Measurements from ENCODE around the gene DIO2.
A peak's percentile ranks its signal among the peaks of the same experiment; 100 is the strongest.

The DIO2 gene
- 0 to 3.3 (median 0) reads per million in 17 experiments for total RNA-seq

DNA sequence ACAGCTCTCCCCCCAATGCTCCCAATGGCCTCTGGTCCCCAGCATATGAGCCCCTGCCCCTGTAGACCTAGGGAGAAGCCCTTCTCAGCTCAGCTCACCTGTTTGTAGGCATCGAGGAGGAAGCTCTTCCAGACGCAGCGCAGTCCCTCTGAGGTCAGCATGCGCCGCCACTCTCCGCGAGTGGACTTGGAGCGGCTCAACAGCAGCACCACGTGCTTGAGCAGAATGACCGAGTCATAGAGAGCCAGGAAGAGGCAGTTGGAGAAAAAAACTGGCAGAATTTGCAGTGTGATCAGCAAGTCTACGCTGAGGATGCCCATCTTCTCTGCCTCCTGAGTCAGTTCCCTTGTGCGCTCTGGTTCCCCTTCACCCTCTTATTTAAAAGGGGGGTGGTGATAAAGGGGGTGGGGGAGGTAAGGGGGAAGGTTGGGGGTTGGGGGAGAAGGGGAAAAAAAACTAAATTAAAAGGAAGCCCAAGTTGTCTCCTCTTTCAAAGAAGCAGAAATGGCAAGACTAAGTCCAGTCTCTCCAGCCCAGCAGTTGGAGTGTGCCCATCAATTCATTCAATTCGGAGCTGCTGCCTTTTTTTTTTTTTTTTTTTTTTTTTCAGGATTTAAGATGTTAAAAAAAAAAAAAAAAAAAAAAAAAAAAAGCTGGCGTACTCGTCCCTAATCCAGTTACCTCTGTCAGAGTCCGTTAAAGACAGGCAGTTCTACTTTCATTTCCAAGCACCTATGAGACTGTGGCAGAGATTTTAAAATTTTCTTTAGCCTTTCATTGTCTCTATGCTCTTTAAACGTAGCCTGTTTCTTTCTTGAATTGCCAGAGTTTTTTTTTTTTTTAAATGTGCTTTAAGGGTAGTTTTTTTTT is at the start of gene DIO2:
TSS of gene DIO2 (minus strand) at position 352 of the 870 bp plus-strand sequence. CDS start at position 320, 32 bp downstream.
- no peak for DNase-seq

- no peak for DNase-seq
Measured at GRCh38 chr14:80260645-80261044, 49.3 kb upstream of the DIO2 start.

DNA sequence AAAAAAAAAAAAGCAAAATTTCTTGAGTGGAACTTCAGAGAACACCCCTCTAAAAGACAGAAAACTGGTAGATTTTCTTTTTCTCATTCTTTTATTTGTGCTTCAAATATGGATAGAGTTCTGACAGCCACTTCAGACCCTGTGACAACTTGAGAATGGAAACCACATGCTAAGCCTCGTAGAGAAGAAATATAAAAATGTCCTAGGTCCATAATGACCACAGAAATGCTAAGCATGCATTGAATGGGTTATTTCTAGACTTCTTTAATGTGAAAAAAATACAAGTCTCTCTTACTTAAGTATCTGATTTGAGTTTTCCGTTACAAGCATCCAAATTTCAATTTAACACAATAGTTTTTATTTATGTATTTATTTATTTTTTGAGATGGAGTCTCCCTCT is 28.3 kb upstream of the DIO2 start:
- DNase-seq: no peak

DNA sequence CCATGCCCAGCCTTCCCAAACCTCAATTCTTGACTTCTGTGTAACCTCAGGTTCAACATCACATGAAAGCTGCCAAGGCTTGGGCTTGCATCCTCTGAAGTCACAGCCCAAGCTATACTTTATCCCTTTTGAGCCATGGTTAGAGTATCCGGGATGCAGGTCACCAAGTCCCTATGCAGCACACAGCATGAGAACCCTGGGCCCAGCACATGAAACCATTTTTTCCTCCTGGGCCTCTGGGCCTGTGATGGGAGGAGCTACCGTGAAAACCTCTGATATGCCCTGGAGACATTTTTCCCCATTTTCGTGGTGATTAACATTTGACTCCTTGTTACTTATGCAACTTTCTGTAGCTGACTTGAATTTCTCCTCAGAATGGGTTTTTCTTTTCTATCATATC is 25.8 kb upstream of the DIO2 start:
- DNase-seq: no peak

DNA sequence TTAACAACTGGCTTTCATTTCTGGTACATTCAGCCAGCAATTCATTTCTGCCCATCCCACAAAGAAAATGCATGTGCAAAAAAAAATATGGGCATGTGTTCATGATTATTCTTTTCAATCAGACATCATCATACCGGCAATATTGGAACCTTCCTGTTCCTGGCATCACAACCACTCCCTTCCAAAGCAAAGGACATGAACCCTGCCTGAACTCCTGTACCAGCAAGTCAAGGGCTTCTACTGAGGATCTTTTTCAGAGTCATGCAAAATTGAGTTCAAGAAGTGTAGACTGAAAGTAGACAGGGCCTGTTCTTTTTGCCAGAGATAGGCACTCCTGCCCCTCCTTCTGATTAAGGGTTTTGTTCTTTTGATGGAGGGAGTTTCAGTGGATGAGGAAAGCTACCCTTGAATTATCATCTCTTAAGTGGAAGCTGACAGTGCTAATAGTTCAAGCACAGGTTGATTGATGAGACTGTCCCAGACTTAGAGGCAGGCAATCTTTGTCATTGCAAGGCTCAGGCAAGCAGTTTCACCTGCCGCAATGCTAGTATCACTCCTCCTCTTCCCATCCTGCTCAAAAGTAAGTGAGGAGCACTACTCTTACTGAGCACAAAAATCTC is 22.3 kb upstream of the DIO2 start:
- DNase-seq: no peak

DNA sequence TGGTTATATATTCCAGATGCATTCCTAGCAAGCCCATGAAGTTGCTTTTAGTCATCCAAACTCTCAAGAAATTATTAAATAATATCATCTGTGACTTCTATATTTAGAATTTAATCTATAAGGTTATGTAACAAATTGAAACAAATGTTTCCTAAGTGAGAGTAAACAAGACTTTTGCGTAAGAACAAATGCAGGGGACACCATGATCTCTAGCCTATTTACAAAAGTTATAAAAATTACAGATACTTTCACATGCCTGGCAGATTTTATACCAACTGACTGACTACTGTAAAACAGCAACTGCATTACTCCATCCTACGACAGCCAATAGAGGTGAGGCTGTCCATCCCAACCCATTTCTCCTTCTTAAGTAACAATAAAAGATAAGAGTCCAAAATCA is 20.4 kb upstream of the DIO2 start:
- no peak for DNase-seq

GRCh38 chr14:80223696-80224465 is 12.6 kb upstream of the DIO2 start:
- DNase-seq: no peak

DNA sequence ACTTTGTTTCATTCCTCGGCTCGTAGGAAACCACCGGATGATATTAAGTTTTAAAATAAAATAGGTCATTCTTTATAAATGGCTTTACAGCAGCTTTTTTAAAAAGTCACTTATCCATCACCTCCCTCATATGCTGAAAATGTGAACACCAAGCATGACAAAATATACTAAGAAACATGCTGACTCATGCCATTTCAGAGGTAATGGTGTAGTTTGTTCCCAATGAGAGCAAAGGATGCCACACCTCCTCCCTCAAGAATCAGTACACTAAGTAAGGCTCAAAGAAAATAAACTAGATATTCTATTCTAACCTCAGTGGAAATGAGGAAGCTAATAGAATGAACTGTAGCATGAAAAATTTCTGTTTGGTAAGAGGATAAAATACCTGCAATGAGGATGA is 5.5 kb upstream of the DIO2 start:
- DNase-seq: no peak

GRCh38 chr14:80215756-80216581 is 4.7 kb upstream of the DIO2 start:
- DNase-seq: no peak

DNA sequence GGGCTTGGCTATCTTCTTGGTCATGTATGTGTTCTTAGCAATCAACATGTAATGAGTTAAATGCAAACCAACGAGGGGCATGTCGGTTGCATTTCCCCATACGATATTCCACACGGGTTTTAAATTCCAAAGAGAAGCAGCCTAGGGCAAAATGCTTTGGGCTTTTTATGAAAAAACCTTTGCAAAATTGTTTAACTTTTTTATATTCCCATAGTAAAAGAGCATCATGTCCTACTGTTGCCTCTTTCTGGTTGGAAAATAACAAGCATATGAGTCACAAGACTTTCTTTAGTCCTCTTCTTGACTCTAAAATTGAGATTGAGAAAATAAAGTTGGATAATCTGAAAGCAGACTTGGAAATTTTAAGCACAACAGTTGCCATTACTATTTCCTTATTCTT is 3.8 kb upstream of the DIO2 start:
- DNase-seq: no peak

GRCh38 chr14:80213602-80214001 is 2.3 kb upstream of the DIO2 start:
- DNase-seq: peak; percentile 32 to 53 (median 40)

GRCh38 chr14:80212023-80212397 is 706 bp upstream of the DIO2 start:
- DNase-seq: peak; percentile 2 to 46 (median 6)

DNA sequence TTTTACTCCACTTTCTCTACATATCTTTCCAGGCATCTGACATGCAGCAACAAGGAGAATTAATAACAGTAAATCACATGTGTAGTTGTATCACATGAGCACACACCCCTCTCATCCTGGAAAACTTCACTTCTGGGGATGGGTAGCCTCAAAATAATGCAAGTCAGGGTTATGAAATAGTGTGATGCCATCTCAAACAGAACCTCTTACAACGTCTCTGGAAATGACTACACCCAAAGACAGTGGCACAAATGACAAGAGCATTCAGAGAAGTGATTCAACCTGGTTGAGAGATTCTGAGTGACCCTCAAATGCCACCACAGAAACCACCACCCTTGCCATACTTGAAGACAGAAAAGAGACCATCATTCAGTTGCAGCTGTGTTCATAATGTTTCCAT is 2.8 kb downstream of the DIO2 start:
- no peak for DNase-seq

GRCh38 chr14:80206351-80207080 is 4.8 kb downstream of the DIO2 start:
- no peak for DNase-seq

DNA sequence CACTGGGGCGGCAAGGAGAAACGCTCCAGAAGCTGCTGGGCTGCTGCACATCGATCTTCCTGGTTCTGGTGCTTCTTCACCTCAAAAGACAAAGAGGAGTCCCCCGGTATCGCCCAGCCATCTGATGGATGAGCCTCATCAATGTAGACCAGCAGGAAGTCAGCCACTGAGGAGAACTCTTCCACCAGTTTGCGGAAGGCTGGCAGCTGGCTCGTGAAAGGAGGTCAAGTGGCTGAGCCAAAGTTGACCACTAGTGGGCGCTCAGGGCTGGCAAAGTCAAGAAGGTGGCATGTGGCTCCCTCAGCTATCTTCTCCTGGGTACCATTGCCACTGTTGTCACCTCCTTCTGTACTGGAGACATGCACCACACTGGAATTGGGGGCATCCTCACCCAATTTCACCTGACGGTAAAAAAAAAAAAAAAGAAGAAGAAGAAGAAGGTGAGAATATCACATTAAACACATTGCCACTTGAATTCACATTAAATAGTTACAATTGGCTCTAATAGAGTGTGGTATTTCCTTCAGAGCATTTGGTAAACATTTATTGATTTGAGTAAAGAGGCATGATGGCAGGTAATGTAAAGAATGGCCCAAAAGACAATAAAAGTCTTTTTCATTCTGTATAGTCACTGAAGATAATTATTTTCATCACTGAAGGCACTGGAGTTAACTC is 8.3 kb downstream of the DIO2 start:
- peak; percentile 25 to 58 (median 34) for DNase-seq

GRCh38 chr14:80200093-80200492 is 11.2 kb downstream of the DIO2 start:
- no peak for DNase-seq

DNA sequence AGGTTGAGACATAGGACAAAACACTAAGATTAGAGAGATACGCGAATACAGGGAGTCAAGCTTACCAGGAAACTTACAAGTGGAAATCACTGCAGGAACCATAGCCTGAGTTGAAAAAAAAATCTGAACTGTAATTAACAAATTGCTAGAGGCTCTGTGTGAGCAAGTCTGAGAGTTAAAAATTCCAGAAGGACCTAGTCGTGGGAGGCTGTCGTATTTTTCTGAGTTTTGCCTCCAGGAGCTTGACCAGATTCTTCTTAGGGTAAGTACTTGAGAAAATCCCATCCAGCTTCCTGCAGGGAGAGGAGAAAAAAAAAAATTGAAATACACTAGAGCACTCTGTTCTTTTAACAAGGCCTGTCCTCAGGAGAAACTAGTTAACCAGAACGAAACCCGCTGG is 22.7 kb downstream of the DIO2 start:
- no peak for DNase-seq

DNA sequence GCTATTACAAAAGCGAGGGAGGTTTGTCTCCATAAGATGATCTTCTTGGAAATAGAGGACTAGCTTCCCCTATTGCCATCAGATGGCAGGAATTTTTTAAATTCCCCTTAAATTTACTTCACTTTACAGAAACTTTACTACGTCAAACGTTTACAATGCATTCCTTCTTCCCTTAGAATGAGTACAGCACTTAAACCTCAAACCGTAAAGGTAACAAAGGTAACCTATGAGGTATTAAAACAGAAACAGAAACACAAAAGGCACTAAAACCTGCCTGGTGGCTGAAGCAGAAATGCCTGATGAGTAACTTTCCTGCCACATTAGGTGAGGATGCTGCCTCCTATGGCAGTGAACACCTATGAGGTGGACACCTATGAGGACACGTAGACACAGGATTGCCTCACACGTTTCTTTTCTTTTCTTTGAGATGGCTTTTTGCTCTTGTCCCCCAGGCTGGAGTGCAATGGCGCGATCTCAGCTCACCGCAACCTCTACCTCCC is 25.0 kb downstream of the DIO2 start:
- no peak for DNase-seq

DNA sequence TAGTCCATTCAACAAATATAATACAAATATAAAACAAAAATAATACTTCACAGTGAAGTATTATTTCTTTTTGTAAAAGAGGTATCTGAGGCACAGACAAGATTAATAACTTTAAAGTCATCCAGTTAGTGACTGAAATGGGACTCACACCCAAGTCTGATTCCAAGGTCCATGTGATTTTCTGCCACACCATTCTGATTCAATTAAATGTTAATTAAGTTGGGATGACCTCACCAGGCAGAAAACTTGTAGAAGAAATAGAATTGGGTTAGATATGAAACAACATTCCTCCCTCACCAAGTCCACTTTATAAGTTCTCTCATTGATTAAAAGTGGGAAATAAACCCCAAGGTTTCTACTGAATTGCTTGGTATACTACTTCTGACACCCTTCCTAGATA is 34.4 kb downstream of the DIO2 start:
- DNase-seq: no peak

GRCh38 chr14:80172375-80173051 is 38.8 kb downstream of the DIO2 start:
- no peak for DNase-seq
